Measurements from ENCODE around the gene ATAD2B. TPM values are rescaled to one million over a fixed set of nuclear protein-coding genes. Genes with fewer than 3 reads are reported as not detected.

ATAD2B gene
- total RNA-seq, 4 donors from 2014 or later, result 37.1 to 82.7 (median 40.7) TPM

- H3K9me3 ChIP-seq, result no peaks in the 10 kb centered on the region
- H3K27ac ChIP-seq, result no peak overlapping the region
- no peak for DNase-seq
- H3K27me3 ChIP-seq, result no peaks in the 10 kb centered on the region
- WGBS, 2 donors (ENCODE audit: low coverage in 1 of 2), result 92% methylated on average over 2 to 5 of the region's 5 CpGs
- no peak for TF ChIP-seq CTCF (IDR thresholded peaks at IDR 0.05)
- no peak for TF ChIP-seq POLR2A (IDR thresholded peaks at IDR 0.05)
- no peak for TF ChIP-seq EP300 (IDR thresholded peaks at IDR 0.05; ENCODE audit: low read depth)
- TF ChIP-seq POLR2AphosphoS5 (IDR thresholded peaks at IDR 0.05), result no peak
- peaks cover 0 to 8% (median 0%) of the 10 kb centered on the region in 4 donors for H3K36me3 ChIP-seq
- in situ Hi-C loops (cut with MboI; ENCODE audit: low pct_ligation_motif_present in 1 of 4, low pct_unique_long_range_greater_than_20kb in 1 of 4, low sequenced_read_pairs in 3 of 4) (no loop called here), intact Hi-C loops (cut with DNase I; ENCODE audit: low total_unique reads) (no loop called here)
- no peaks in the 10 kb centered on the region for H3K4me1 ChIP-seq
- no peak overlapping the region for H3K4me3 ChIP-seq
Measured at GRCh38 chr2:23836505-23836904, 90.4 kb downstream of the ATAD2B start.

GRCh38 chr2:23835988-23836387 is 90.9 kb downstream of the ATAD2B start:
- TF ChIP-seq EP300 (IDR thresholded peaks at IDR 0.05; ENCODE audit: low read depth), result no peak
- no peak for TF ChIP-seq CTCF (IDR thresholded peaks at IDR 0.05)
- TF ChIP-seq POLR2AphosphoS5 (IDR thresholded peaks at IDR 0.05), result no peak
- TF ChIP-seq POLR2A (IDR thresholded peaks at IDR 0.05), result no peak
- no peaks in the 10 kb centered on the region for H3K4me1 ChIP-seq
- H3K4me3 ChIP-seq, result no peak overlapping the region
- 97% methylated on average over 9 of the region's 9 CpGs; no CpG with 5 or more reads in 1 of the 2 donors for WGBS, 2 donors (ENCODE audit: low coverage in 1 of 2)
- DNase-seq, result no peak
- H3K27me3 ChIP-seq, result no peaks in the 10 kb centered on the region
- no peak overlapping the region for H3K27ac ChIP-seq
- no peaks in the 10 kb centered on the region for H3K9me3 ChIP-seq
- in situ Hi-C loops (cut with MboI; ENCODE audit: low pct_ligation_motif_present in 1 of 4, low pct_unique_long_range_greater_than_20kb in 1 of 4, low sequenced_read_pairs in 3 of 4), result no loop called here
- peaks cover 0 to 8% (median 0%) of the 10 kb centered on the region in 4 donors for H3K36me3 ChIP-seq
- intact Hi-C loops (cut with DNase I; ENCODE audit: low total_unique reads), result no loop called here

- Histone ChIP-seq H3K4me3 (no peak overlapping the region), H3K27ac (no peak overlapping the region), H3K27me3 (no peaks in the 10 kb centered on the region), H3K36me3 (peaks cover 0 to 8% (median 0%) of the 10 kb centered on the region in 4 donors), H3K9me3 (no peaks in the 10 kb centered on the region), H3K4me1 (no peaks in the 10 kb centered on the region)
- intact Hi-C loops (cut with DNase I; ENCODE audit: low total_unique reads), result no loop called here
- WGBS, 2 donors (ENCODE audit: low coverage in 1 of 2), result 97 to 100% methylated on average over 2 to 5 of the region's 5 CpGs
- in situ Hi-C loops (cut with MboI; ENCODE audit: low pct_ligation_motif_present in 1 of 4, low pct_unique_long_range_greater_than_20kb in 1 of 4, low sequenced_read_pairs in 3 of 4), result no loop called here
- no peak for TF ChIP-seq EP300 (IDR thresholded peaks at IDR 0.05; ENCODE audit: low read depth)
- no peak for TF ChIP-seq CTCF (IDR thresholded peaks at IDR 0.05)
- TF ChIP-seq POLR2AphosphoS5 (IDR thresholded peaks at IDR 0.05), result no peak
- no peak for TF ChIP-seq POLR2A (IDR thresholded peaks at IDR 0.05)
- no peak for DNase-seq
Measured at GRCh38 chr2:23835423-23835822, 91.5 kb downstream of the ATAD2B start.

- H3K27me3 ChIP-seq, result no peaks in the 10 kb centered on the region
- no peaks in the 10 kb centered on the region for H3K9me3 ChIP-seq
- H3K4me1 ChIP-seq, result peaks cover 0 to 7% (median 0%) of the 10 kb centered on the region in 4 donors
- TF ChIP-seq POLR2A (IDR thresholded peaks at IDR 0.05) (no peak), POLR2AphosphoS5 (IDR thresholded peaks at IDR 0.05) (no peak), CTCF (IDR thresholded peaks at IDR 0.05) (no peak)
- in situ Hi-C loops (cut with MboI; ENCODE audit: low pct_ligation_motif_present in 1 of 4, low pct_unique_long_range_greater_than_20kb in 1 of 4, low sequenced_read_pairs in 3 of 4), result no loop called here
- H3K36me3 ChIP-seq, result no peaks in the 10 kb centered on the region
- intact Hi-C loops (cut with DNase I; ENCODE audit: low total_unique reads), result no loop called here
- 96 to 100% methylated on average over 1 of the region's 1 CpG for WGBS, 2 donors (ENCODE audit: low coverage in 1 of 2)
- DNase-seq, result no peak
- no peak overlapping the region for H3K27ac ChIP-seq
- no peak overlapping the region for H3K4me3 ChIP-seq
Measured at GRCh38 chr2:23828986-23829385, 97.9 kb downstream of the ATAD2B start.

All from transverse colon (tissue), 4 donors.